Gastrocnemius medialis (tissue), 4 donors: ENCODE data around the gene APOBEC2.

ENCODE experiments used
- CTCF ChIP-seq, 5 experiments: fragments of 450-650 bp in 3 of 5; fragments of 200-600 bp in 2 of 5; sonication (generic) in 2 of 5; IDR thresholded peaks in 4 of 5; conservative IDR thresholded peaks in 1 of 5; 1 replicate in 4 of 5; 2 replicates in 1 of 5; pipeline ENCODE4 v1.5.1; 2016 to 2019; ENCODE audit warnings: antibody characterized with exemption in 5 of 5, mild to moderate bottlenecking in 3 of 5, moderate library complexity in 3 of 5
- POLR2A ChIP-seq, 2 donors: fragments of 450-650 bp; IDR thresholded peaks; one replicate each; pipeline ENCODE4 v1.6.1; 2017; ENCODE audit warnings: antibody characterized with exemption in 2 of 2, mild to moderate bottlenecking in 2 of 2, moderate library complexity in 2 of 2

GRCh38 chr6:41063884-41064285 lies 10.9 kb downstream of the APOBEC2 start:
- TF ChIP-seq CTCF (IDR thresholded peaks at IDR 0.05 in 4 of 5, conservative IDR thresholded peaks at IDR 0.05 in 1 of 5) (no peak), POLR2A (IDR thresholded peaks at IDR 0.05) (peak; percentile 42 to 70)
